DND-41 (cell line): ENCODE measurements around the gene ADAMTS3.

Experiments used
- CTCF ChIP-seq: IDR thresholded peaks from 2 replicates; pipeline ENCODE4 v1.5.1; 2012; ENCODE audit warnings: borderline replicate concordance, low read length, moderate library complexity, mild to moderate bottlenecking; ENCODE audit not compliant: poor library complexity, severe bottlenecking; ENCODE audit errors: extremely low read depth
- EZH2 ChIP-seq: IDR thresholded peaks from 3 replicates; pipeline ENCODE4 v1.6.1; 2012; ENCODE audit warnings: borderline replicate concordance, low read depth, mild to moderate bottlenecking, moderate library complexity, low read length, inconsistent platforms; ENCODE audit not compliant: severe bottlenecking

- TF ChIP-seq CTCF, result no peak
- TF ChIP-seq EZH2, result no peak
Observed at GRCh38 chr4:72305620-72306019, 263.4 kb downstream of the ADAMTS3 start.
